Endodermal cell (in vitro differentiated cells): ENCODE results near the gene ACTN1. TPM values are rescaled to one million over a fixed set of nuclear protein-coding genes. Genes with fewer than 3 reads are reported as not detected.

Experiments
- DNase-seq: peaks from one replicate; pipeline ENCODE4 v3.0.0-alpha.2; 2017
- H3K27ac ChIP-seq: 2 replicates; pipeline ENCODE4 v1.5.1; 2013; ENCODE audit warnings: mild to moderate bottlenecking, low read depth, low read length, moderate library complexity
- H3K27me3 ChIP-seq: 2 replicates; pipeline ENCODE4 v1.6.1; 2013; ENCODE audit warnings: mild to moderate bottlenecking, low read length, moderate library complexity; ENCODE audit not compliant: insufficient read depth, control insufficient read depth, poor library complexity, severe bottlenecking
- H3K36me3 ChIP-seq: 2 replicates; pipeline ENCODE4 v1.7.0; 2013; ENCODE audit warnings: mild to moderate bottlenecking, low read length, moderate library complexity; ENCODE audit not compliant: control insufficient read depth, insufficient read depth
- H3K4me1 ChIP-seq: one replicate; pipeline ENCODE4 v1.7.0; 2013; ENCODE audit warnings: low read length; ENCODE audit not compliant: control insufficient read depth, insufficient read depth
- H3K4me3 ChIP-seq: 2 replicates; pipeline ENCODE4 v1.5.1; 2013; ENCODE audit warnings: mild to moderate bottlenecking, low read length, moderate library complexity
- H3K9ac ChIP-seq: 2 replicates; pipeline ENCODE4 v1.6.1; 2013; ENCODE audit warnings: mild to moderate bottlenecking, low read length, moderate library complexity; ENCODE audit not compliant: poor library complexity, severe bottlenecking; ENCODE audit errors: extremely low read depth
- H3K9me3 ChIP-seq: 2 replicates; pipeline ENCODE4 v1.6.1; 2013; ENCODE audit warnings: mild to moderate bottlenecking, low read length, moderate library complexity; ENCODE audit not compliant: control insufficient read depth
- H3K27ac Mint-ChIP-seq: 2 replicates; pipeline ENCODE4 v1.8.0; 2020; ENCODE audit warnings: mixed read lengths
- H3K27me3 Mint-ChIP-seq: 2 replicates; pipeline ENCODE4 v1.8.0; 2021; ENCODE audit warnings: mild to moderate bottlenecking, mixed read lengths; ENCODE audit not compliant: insufficient read depth
- H3K36me3 Mint-ChIP-seq: 2 replicates; pipeline ENCODE4 v1.8.0; 2020; ENCODE audit warnings: low read depth, mixed read lengths
- H3K4me1 Mint-ChIP-seq: 2 replicates; pipeline ENCODE4 v1.8.0; 2020; ENCODE audit warnings: mixed read lengths
- H3K4me3 Mint-ChIP-seq: 2 replicates; pipeline ENCODE4 v1.8.0; 2020; ENCODE audit warnings: mild to moderate bottlenecking, moderate library complexity, mixed read lengths
- H3K9me3 Mint-ChIP-seq: 2 replicates; pipeline ENCODE4 v1.8.0; 2020; ENCODE audit warnings: mild to moderate bottlenecking, mixed read lengths
- WGBS, 2 experiments: methylation state at CpG; one replicate each; pipeline versions ENCODE4 v1.1.5 to v1.1.7; 2013; ENCODE audit warnings: missing lambda C conversion rate in 2 of 2, mixed read lengths in 1 of 2; ENCODE audit not compliant: insufficient coverage in 1 of 2, insufficient read length in 1 of 2; 5-methylcytosine and 5-hydroxymethylcytosine counted together
- total RNA-seq, 2 donors: library from RNA; stranded (reverse); fragmentation: NEBNext Ultra II Directional in 1 of 2; extraction: Animal tissue kit (Norgen Biotek cat#: 25700) in 1 of 2; gene quantifications; 2 replicates in 1 of 2; 3 replicates in 1 of 2; pipeline ENCODE4 v1.2.1, GENCODE V29; 2021
- TF ChIP-seq, protein P1 (sequence below): fragments of 200-600 bp; sonication (generic); conservative IDR thresholded peaks from 2 replicates; pipeline ENCODE4 v1.5.0; 2021; ENCODE audit warnings: antibody characterized with exemption, mild to moderate bottlenecking

The ACTN1 gene
- total RNA-seq, 2 donors from 2014 or later = 190 to 275 TPM

DNA sequence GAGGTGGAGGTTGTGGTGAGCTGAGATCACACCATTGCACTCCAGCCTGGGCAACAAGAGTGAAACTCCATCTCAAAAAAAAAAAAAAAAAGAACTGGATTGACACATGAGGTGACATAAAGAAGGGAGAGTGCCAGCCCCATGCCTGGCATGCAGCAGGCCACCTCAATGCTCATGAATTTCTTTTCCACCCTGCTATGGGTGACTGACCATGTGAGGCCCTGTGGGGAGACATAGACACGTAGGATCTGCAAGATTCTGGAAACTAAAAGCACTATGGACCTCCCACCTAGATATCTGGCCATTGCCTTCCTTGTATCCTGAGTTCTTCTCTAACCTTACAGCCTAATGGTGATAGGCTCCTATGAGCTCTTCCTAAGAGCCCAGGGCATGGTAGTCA is 5.6 kb upstream of the ACTN1 start:
- Mint-ChIP-seq H3K36me3 (no peaks in the 10 kb centered on the region), H3K9me3 (no peaks in the 10 kb centered on the region), H3K4me1 (peaks cover 15% of the 10 kb centered on the region), H3K4me3 (no peak overlapping the region), H3K27me3 (peaks cover 4% of the 10 kb centered on the region), H3K27ac (no peak overlapping the region)
- 71 to 95% methylated on average over 1 of the region's 1 CpG for WGBS, 2 experiments
- Histone ChIP-seq H3K27ac (no peak overlapping the region), H3K9me3 (no peaks in the 10 kb centered on the region), H3K4me1 (no peaks in the 10 kb centered on the region), H3K9ac (no peak overlapping the region), H3K36me3 (no peaks in the 10 kb centered on the region), H3K4me3 (no peak overlapping the region), H3K27me3 (no peaks in the 10 kb centered on the region)
- TF ChIP-seq, protein P1, sequence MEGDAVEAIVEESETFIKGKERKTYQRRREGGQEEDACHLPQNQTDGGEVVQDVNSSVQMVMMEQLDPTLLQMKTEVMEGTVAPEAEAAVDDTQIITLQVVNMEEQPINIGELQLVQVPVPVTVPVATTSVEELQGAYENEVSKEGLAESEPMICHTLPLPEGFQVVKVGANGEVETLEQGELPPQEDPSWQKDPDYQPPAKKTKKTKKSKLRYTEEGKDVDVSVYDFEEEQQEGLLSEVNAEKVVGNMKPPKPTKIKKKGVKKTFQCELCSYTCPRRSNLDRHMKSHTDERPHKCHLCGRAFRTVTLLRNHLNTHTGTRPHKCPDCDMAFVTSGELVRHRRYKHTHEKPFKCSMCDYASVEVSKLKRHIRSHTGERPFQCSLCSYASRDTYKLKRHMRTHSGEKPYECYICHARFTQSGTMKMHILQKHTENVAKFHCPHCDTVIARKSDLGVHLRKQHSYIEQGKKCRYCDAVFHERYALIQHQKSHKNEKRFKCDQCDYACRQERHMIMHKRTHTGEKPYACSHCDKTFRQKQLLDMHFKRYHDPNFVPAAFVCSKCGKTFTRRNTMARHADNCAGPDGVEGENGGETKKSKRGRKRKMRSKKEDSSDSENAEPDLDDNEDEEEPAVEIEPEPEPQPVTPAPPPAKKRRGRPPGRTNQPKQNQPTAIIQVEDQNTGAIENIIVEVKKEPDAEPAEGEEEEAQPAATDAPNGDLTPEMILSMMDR = no peak
- no peak for DNase-seq

DNA sequence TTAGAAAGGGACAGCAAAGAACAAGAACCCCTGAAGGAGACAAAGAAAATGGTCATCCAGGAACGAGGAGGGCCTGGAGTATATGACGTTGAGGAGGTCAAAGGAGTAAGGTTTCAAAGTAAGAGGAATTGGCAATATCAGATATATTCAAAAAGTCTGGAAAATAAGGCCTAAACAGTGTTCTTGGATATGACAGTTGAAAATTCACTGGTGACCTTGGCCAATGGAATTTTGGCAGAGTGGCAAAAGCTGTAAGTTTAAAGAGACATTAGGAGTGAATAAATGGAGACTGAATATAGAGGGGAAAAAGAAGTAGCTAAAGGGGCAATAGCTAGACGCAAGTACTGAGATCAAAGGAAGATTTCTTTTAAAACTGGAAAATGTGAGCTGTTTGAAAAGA is 4.1 kb upstream of the ACTN1 start:
- Mint-ChIP-seq H3K27ac (no peak overlapping the region), H3K4me1 (peaks cover 10% of the 10 kb centered on the region), H3K9me3 (no peaks in the 10 kb centered on the region), H3K36me3 (no peaks in the 10 kb centered on the region), H3K27me3 (peaks cover 4% of the 10 kb centered on the region), H3K4me3 (no peak overlapping the region)
- Histone ChIP-seq H3K9ac (no peak overlapping the region), H3K27ac (no peak overlapping the region), H3K27me3 (no peaks in the 10 kb centered on the region), H3K36me3 (no peaks in the 10 kb centered on the region), H3K4me1 (no peaks in the 10 kb centered on the region), H3K4me3 (no peak overlapping the region), H3K9me3 (no peaks in the 10 kb centered on the region)
- TF ChIP-seq, protein P1 = no peak
- WGBS, 2 experiments = 92 to 94% methylated on average over 3 of the region's 3 CpGs
- DNase-seq = no peak

DNA sequence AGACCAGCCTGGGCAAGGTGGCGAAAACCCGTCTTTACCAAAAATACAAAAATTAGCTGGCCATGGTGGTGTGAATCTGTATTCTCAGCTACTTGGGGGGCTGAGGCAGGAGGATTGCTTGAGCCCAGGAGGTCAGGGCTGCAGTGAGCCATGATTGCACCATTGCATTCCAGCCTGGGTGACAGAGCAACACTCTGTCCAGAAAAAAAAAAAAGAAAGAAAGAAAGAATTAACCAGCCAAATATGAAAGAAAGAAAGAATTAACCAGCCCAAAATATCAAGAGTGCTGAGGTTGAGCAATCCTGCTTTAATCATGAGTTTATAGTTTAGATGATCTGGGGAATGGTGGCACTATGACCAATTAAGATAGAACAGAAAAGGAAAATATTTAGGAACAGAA is 3.5 kb upstream of the ACTN1 start:
- no peak overlapping the region for H3K27ac Mint-ChIP-seq
- peaks cover 10% of the 10 kb centered on the region for H3K4me1 Mint-ChIP-seq
- no peaks in the 10 kb centered on the region for H3K4me1 ChIP-seq
- H3K4me3 ChIP-seq = no peak overlapping the region
- H3K27me3 Mint-ChIP-seq = peaks cover 4% of the 10 kb centered on the region
- H3K4me3 Mint-ChIP-seq = no peak overlapping the region
- H3K27ac ChIP-seq = no peak overlapping the region
- TF ChIP-seq, protein P1 = no peak
- no peak for DNase-seq
- H3K9ac ChIP-seq = no peak overlapping the region
- H3K36me3 ChIP-seq = no peaks in the 10 kb centered on the region
- H3K9me3 ChIP-seq = no peaks in the 10 kb centered on the region
- 97 to 100% methylated on average over 2 of the region's 2 CpGs for WGBS, 2 experiments
- no peaks in the 10 kb centered on the region for H3K27me3 ChIP-seq
- no peaks in the 10 kb centered on the region for H3K36me3 Mint-ChIP-seq
- H3K9me3 Mint-ChIP-seq = no peaks in the 10 kb centered on the region
